Raji (cell line): Measurements from ENCODE around the gene UBR2.

Experiments
- POLR2A ChIP-seq: IDR thresholded peaks from 2 replicates; pipeline ENCODE4 v1.6.1; 2011; ENCODE audit warnings: low read depth, low read length, control low read depth; ENCODE audit not compliant: insufficient read depth

Gene UBR2

GRCh38 chr6:42653851-42654250 lies 90.0 kb downstream of the UBR2 start:
- no peak for TF ChIP-seq POLR2A

DNA sequence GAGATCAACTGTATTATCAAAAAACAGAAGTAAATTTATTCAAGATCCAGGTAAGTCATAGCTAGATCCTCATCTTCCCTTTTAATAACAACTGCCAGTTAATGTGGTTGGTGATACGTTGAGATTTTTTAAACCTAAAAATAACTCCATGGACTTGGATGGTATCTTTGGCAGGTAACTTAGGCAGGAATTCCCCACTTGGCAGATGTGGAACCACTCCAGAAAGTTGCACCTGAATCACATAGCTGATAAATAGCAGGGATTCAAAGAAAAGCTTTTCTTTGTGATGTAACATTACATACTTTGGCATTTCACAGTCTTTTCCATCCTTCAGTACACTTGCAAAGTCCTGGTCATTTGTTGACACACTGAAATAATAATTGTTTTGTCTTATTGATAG lies 96.0 kb downstream of the UBR2 start:
- no peak for TF ChIP-seq POLR2A

DNA sequence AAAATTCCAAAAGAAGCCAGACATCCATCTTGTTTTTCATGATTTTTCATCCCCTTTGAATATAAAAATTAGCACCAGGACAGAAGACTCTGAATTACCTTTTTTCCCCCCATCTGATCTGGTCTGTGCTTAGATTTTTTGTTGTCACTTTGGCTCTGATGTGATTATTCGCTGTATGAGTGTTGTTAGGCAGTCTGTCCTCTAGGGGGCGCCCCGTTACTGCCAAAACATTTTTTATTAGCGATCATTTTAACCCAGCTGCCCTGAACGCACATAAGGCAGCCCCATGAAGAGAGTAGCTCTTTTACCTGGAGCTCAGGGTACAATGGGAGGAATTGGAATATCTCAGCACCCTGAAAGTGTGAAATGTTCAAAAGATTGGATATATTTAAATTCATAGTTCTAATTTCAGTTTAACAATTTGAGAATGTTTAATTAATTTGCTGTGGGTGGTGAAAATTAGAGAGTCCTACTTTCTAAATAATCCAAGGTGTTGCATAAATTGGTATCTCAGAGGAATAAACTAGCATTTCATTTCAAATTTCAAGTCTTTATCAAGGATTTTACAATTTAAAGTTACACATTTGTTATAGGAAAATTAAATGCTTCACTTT lies 97.8 kb downstream of the UBR2 start:
- TF ChIP-seq POLR2A: no peak

- no peak for TF ChIP-seq POLR2A
Measured at GRCh38 chr6:42664718-42665117, 100.9 kb downstream of the UBR2 start.

- no peak for TF ChIP-seq POLR2A
Measured at GRCh38 chr6:42674780-42675179, 111.0 kb downstream of the UBR2 start.

DNA sequence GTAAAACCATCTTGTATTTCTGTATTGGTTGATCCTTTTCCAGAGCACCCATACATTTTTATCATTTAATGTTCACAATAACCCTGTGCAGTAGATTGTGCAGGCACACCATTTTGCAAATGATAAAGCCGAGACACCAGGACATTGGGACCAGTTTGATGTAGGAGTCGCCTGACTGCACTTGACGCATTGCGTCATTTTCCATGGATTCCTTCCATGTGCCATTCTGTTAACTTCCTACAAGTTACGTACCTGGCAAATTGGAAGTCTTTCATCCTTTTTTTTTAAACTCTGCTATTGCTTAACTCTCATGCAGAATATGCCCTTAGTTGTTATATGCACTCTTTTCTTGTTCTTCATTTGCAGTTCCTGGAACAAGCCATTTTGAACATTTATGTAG lies 115.5 kb downstream of the UBR2 start:
- no peak for TF ChIP-seq POLR2A

- no peak for TF ChIP-seq POLR2A
Measured at GRCh38 chr6:42688281-42688680, 124.5 kb downstream of the UBR2 start.

GRCh38 chr6:42689371-42689770 lies 125.5 kb downstream of the UBR2 start:
- no peak for TF ChIP-seq POLR2A

DNA sequence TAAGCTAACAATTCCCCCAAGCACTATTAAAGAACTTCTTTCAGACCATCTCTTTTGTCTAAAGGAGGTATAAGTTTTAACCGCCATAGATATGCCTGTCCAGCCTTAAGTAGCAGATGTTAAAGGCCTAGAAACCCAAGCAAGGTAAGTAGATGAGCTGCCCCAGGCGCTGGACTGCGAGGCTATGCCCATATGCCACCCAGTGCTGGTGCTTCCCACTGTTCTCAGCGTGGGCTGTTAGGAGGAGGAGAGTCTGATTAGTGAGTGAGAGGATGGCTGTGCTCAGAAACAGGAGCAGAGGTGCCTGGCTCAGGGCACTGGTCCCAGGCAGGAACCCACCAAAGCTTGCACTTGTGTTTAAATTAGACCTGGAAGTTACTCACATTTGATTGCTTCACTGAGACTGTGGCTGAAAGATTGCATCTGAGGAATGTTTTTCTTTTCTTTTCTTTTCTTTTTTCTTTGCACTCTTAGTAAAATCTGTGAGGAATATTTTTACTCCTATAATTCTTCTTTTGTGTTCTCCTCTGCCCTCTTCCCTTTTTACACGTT lies 126.4 kb downstream of the UBR2 start:
- no peak for TF ChIP-seq POLR2A

- no peak for TF ChIP-seq POLR2A
Measured at GRCh38 chr6:42690872-42691271, 127.0 kb downstream of the UBR2 start.

DNA sequence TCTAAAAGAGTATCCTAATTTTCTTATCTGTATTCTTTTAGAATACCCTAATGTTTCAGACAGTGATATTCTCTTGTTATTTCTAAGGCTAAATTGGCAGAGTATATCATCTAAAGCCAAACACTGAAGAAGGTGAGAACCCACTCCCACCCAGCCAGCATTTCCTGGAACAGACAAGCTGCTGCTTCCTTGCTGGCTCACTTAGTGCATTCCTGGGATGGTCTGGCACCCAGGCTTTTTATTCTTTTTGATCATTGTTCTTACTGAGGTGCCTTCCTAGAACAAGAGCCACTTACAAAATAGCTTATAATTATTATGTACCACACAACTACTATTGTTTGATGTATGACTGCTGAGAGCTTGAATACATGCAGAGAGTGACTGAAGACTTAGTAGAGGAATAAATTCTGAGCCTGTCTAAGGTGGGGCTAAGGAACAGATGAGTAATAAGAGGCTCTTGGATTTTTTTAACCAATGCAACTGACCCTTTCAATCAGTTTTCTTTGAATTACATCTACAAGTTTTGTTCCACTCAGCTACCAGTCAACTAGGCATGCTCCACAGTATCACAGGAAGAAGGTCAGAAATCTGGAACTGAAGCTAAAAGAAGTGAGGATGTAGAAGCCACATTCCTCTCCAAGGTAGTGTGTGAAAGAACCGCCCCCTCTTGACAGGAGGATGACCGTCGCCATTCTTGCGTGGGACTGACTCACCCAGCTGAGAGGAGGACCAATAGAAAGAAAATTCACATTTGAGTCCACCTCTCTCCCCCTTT lies 128.5 kb downstream of the UBR2 start:
- no peak for TF ChIP-seq POLR2A

GRCh38 chr6:42693725-42694323 lies 130.0 kb downstream of the UBR2 start:
- no peak for TF ChIP-seq POLR2A

GRCh38 chr6:42694586-42694985 lies 130.8 kb downstream of the UBR2 start:
- no peak for TF ChIP-seq POLR2A

GRCh38 chr6:42696526-42697267 lies 132.9 kb downstream of the UBR2 start:
- TF ChIP-seq POLR2A: no peak

DNA sequence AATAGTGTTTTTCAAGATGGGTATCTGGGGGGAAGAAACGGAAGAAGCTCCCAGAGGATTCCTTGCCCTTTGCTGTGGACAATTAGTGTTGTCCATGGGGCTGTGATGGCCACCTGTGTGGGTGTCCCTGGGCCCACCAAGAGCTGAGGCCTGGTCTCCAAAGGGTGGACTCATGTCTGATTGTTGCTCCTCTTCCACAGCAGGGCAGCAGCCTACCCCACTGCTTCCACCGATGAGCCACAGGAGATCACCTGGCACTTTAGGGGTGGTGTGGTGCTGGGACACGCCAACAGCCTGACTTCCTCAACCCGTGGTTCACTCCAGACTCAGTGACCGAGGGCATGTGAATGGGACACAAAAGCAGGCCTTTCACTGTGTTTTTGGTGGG lies 133.4 kb downstream of the UBR2 start:
- no peak for TF ChIP-seq POLR2A
